Measurements from ENCODE around the gene ARL6IP5. TPM values are rescaled to one million over a fixed set of nuclear protein-coding genes. Genes with fewer than 3 reads are reported as not detected.

The ARL6IP5 gene
- total RNA-seq, 1 experiment from 2014 or later: 25.4 TPM

DNA sequence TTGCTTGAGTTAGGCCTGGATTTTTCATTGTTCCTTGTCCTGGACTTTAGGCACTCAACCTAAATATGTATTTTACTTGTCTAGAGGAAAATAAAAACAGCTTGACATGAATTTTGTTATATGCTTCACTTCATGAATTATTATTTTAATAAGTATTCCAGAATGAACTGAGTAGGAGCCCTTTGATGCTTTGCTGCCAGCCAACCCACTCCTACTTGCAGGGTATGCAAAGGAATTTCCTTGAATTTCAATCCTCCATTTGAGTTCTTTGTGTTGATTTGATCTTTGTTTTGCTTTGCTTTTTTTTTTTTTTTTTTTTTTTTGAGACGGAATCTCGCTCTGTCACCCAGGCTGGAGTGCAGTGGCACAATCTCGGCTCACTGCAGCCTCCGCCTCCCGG is 11.6 kb downstream of the ARL6IP5 start:
- no TSS peak for BruUV-seq (replicated peaks)
- H3K36me3 ChIP-seq (ENCODE audit: low read depth, low read length): no peaks in the 10 kb centered on the region
- no peak for DNase-seq

DNA sequence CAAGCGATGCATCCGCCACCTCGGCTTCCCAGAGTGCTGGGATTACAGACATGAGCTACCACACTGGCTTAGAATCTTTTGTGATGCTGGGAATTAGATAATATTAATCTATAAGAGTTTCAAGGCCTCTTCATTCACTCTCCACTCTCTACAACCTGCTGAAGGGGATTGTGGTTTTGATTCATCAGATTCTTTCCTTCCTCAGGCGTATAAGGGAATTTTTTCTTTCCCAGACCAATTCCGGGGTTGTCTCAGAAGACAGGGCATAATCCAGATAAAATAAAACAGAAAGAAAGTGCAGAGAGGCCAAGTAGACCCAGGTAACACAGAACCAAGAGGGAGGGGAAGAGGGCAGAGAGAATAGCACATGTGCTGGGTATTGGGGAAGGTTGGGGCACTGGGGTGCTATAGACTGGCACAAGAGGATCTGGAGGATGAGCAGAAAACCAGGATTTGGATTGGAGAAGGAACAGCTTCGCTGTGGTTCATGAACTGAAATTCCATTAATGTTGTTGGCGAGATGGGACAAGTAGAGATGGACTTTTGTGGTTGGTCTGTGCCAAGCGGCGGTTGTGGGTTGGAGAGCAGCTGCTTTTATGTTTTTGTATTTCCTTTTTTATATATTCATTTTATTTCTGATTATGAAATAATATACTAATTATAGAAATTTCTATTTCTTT is 12.8 kb downstream of the ARL6IP5 start:
- TF ChIP-seq EZH2 (IDR thresholded peaks at IDR 0.05; ENCODE audit: low read length, unreplicated experiment): no peak
- TF ChIP-seq, protein P1, sequence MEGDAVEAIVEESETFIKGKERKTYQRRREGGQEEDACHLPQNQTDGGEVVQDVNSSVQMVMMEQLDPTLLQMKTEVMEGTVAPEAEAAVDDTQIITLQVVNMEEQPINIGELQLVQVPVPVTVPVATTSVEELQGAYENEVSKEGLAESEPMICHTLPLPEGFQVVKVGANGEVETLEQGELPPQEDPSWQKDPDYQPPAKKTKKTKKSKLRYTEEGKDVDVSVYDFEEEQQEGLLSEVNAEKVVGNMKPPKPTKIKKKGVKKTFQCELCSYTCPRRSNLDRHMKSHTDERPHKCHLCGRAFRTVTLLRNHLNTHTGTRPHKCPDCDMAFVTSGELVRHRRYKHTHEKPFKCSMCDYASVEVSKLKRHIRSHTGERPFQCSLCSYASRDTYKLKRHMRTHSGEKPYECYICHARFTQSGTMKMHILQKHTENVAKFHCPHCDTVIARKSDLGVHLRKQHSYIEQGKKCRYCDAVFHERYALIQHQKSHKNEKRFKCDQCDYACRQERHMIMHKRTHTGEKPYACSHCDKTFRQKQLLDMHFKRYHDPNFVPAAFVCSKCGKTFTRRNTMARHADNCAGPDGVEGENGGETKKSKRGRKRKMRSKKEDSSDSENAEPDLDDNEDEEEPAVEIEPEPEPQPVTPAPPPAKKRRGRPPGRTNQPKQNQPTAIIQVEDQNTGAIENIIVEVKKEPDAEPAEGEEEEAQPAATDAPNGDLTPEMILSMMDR (conservative IDR thresholded peaks at IDR 0.05; ENCODE audit: low read depth, low read length): no peak
- TF ChIP-seq EZH2phosphoT487 (IDR thresholded peaks at IDR 0.05; ENCODE audit: borderline replicate concordance, low read length): no peak
- Histone ChIP-seq H4K20me1 (ENCODE audit: low read length) (no peaks in the 10 kb centered on the region), H3F3A (ENCODE audit: low read length, unreplicated experiment) (no peaks in the 10 kb centered on the region), H3K4me3 (ENCODE audit: low read length) (no peak overlapping the region), H2AFZ (ENCODE audit: low read length) (no peak overlapping the region), H3K4me1 (ENCODE audit: insufficient read depth, low read length) (no peaks in the 10 kb centered on the region), H3K79me2 (ENCODE audit: low read length) (no peaks in the 10 kb centered on the region), H3K27ac (ENCODE audit: low read length) (no peak overlapping the region), H3K9ac (ENCODE audit: low read length) (no peak overlapping the region), H3K9me2 (replicated peaks; ENCODE audit: low read length) (no peaks in the 10 kb centered on the region), H3K9me3 (ENCODE audit: low read length) (no peaks in the 10 kb centered on the region), H3K27me3 (ENCODE audit: low read length) (no peaks in the 10 kb centered on the region), H3K4me2 (ENCODE audit: low read length) (no peak overlapping the region), H3K36me3 (ENCODE audit: low read depth, low read length) (no peaks in the 10 kb centered on the region)
- no TSS peak for BruUV-seq (replicated peaks)
- ChIA-PET CTCF (no interaction called here), POLR2A (ENCODE audit: unreplicated experiment) (no interaction called here)
- ATAC-seq (no peak), DNase-seq (no peak)
- intact Hi-C loops (cut with micrococcal nuclease): no loop called here

More for the DNA sequence above, 11.6 kb downstream of the ARL6IP5 start:
- no peak for TF ChIP-seq EZH2 (IDR thresholded peaks at IDR 0.05; ENCODE audit: low read length, unreplicated experiment)
- TF ChIP-seq EZH2phosphoT487 (IDR thresholded peaks at IDR 0.05; ENCODE audit: borderline replicate concordance, low read length): no peak
- TF ChIP-seq, protein P1 (conservative IDR thresholded peaks at IDR 0.05; ENCODE audit: low read depth, low read length): no peak
- Histone ChIP-seq H3K4me1 (ENCODE audit: insufficient read depth, low read length) (no peaks in the 10 kb centered on the region), H3K4me2 (ENCODE audit: low read length) (no peak overlapping the region), H3K9ac (ENCODE audit: low read length) (no peak overlapping the region), H3K4me3 (ENCODE audit: low read length) (no peak overlapping the region), H3K27ac (ENCODE audit: low read length) (no peak overlapping the region), H3K9me3 (ENCODE audit: low read length) (no peaks in the 10 kb centered on the region), H3K9me2 (replicated peaks; ENCODE audit: low read length) (no peaks in the 10 kb centered on the region), H2AFZ (ENCODE audit: low read length) (no peak overlapping the region), H3K27me3 (ENCODE audit: low read length) (no peaks in the 10 kb centered on the region), H4K20me1 (ENCODE audit: low read length) (no peaks in the 10 kb centered on the region), H3F3A (ENCODE audit: low read length, unreplicated experiment) (no peaks in the 10 kb centered on the region), H3K79me2 (ENCODE audit: low read length) (no peaks in the 10 kb centered on the region; the same call in 1 of the 2 replicates)
- intact Hi-C loops (cut with micrococcal nuclease): no loop called here
- no peak for ATAC-seq
- POLR2A ChIA-PET (ENCODE audit: unreplicated experiment): no interaction called here
- CTCF ChIA-PET: no interaction called here

DNA sequence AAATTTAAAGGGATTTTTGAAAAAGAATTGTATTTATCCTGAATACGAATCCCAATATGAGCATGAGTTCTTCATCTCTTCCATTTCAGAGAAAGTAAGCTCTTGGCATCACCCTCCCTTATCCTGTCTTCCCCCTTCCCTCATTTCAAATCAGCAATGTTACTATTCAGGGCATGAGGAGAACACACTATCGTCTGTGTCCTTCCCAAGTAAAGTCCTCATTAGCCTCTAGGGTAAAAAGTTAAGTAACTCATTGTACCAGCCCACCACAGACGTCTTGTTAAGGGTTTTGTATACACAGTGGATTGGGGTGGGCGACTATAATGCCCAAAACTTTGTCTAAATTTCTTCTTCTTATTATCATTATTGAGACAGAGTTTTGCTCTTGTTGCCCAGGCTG is 14.8 kb downstream of the ARL6IP5 start:
- H3K4me1 ChIP-seq (ENCODE audit: insufficient read depth, low read length): no peaks in the 10 kb centered on the region
- no peaks in the 10 kb centered on the region; the same call in 1 of the 2 replicates for H3K36me3 ChIP-seq (ENCODE audit: low read depth, low read length)
- TF ChIP-seq EZH2phosphoT487 (IDR thresholded peaks at IDR 0.05; ENCODE audit: borderline replicate concordance, low read length): no peak
- TF ChIP-seq, protein P1 (conservative IDR thresholded peaks at IDR 0.05; ENCODE audit: low read depth, low read length): no peak
- TF ChIP-seq EZH2 (IDR thresholded peaks at IDR 0.05; ENCODE audit: low read length, unreplicated experiment): no peak
- H3K9me3 ChIP-seq (ENCODE audit: low read length): no peaks in the 10 kb centered on the region
- BruUV-seq (replicated peaks): no TSS peak
- DNase-seq: no peak
- H3K9ac ChIP-seq (ENCODE audit: low read length): no peak overlapping the region
- H3K27me3 ChIP-seq (ENCODE audit: low read length): no peaks in the 10 kb centered on the region
- CTCF ChIA-PET: no interaction called here
- no peak overlapping the region for H3K4me2 ChIP-seq (ENCODE audit: low read length)
- no peak for ATAC-seq
- POLR2A ChIA-PET (ENCODE audit: unreplicated experiment): no interaction called here
- H3F3A ChIP-seq (ENCODE audit: low read length, unreplicated experiment): no peaks in the 10 kb centered on the region
- no peak overlapping the region for H3K27ac ChIP-seq (ENCODE audit: low read length)
- H3K4me3 ChIP-seq (ENCODE audit: low read length): no peak overlapping the region
- H2AFZ ChIP-seq (ENCODE audit: low read length): no peak overlapping the region
- H3K9me2 ChIP-seq (replicated peaks; ENCODE audit: low read length): no peaks in the 10 kb centered on the region
- intact Hi-C loops (cut with micrococcal nuclease): no loop called here
- H3K79me2 ChIP-seq (ENCODE audit: low read length): no peaks in the 10 kb centered on the region
- H4K20me1 ChIP-seq (ENCODE audit: low read length): no peaks in the 10 kb centered on the region

All from PC-3 (cell line).